Ramos (cell line): ENCODE results near the gene STKLD1.
"Not testable (repeated sequence)": the region's sequence is repeated elsewhere in the genome, so short reads cannot be mapped to it uniquely, and the experiment has no call there.

ENCODE experiments used
- in situ Hi-C: fragments of 300-500 bp; cut with MboI; formaldehyde crosslinking; loops from one replicate; pipeline ENCODE4 v1.14.3; 2022; ENCODE audit warnings: low sequenced_read_pairs; ENCODE audit not compliant: unreplicated experiment

Gene STKLD1

DNA sequence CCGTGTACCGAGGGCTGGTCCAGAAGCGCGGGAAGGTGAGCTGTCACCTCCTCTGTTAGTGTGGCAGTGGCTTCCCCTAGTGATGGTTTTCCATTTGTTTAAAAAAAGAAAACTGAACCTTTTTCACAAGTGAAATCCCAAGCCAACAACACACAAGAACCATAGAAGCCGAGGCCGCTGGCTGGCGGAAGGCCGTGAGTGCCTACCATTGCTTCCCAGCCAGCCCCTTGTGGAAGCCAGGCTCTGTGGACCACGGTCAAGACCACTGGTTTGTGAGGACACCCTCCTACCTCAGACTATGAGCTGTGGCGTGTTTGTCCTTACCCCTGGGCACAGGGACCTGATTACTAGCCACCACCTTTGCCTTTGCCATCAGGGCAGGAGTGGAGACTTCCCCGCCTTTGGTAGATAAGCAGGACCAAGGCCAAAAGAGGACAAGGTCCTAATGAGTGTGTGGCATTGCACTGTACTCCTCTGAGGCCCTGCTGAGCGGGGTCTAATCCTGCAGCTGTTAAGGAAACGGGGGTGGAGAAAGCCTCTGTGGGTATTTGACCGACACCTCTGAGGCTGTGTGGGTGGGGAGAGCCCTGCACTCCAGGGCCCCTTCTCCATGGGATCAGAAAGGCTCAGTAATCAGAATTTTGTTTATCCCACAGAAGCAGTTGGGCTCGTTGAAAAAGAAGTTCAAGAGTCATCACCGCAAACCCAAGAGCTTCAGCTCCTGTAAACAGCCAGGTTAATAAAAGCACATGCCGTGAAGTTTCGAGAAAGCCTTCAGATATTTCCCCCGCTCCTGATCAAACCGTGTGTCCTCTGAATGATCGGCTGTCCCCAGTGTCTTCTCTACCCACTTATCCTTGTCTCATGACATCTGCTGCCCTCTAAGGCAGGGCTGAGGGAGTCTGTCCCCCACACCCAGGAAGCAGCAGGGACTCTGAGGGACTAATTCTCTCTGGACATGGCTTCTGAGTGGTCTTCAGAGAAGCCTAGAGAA, 15.5 kb upstream of the STKLD1 start:
- in situ Hi-C loops: no loop called here

DNA sequence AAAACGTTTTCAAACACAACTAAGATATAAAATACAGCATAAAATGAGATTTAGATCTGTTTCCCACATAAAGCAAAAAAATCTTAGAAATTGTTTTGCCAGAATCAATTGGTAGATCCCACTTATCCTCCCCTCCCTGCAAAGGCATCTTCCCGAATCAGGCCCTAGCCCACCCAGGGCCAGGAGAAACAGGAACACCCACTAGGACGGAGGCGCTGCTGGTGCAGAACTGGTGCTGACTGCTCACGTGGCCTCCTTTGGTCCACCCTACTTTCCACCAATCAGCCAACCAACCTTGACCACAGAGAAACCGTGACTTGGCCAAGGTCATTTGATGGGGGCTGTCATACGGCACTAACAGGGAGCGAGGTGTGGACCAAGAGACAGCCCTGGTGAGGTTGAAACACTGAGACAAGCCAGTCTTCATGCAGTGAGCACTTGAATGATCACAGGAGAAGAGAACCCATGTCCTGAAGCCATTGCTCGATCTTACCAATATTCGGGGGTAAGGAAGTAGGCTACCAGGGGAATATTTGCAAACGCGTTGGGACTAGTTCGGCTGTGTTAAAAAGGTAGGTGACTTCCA, 14.6 kb upstream of the STKLD1 start:
- in situ Hi-C loops: no loop called here

GRCh38 chr9:133362359-133363044, 13.7 kb upstream of the STKLD1 start:
- in situ Hi-C loops: no loop called here

DNA sequence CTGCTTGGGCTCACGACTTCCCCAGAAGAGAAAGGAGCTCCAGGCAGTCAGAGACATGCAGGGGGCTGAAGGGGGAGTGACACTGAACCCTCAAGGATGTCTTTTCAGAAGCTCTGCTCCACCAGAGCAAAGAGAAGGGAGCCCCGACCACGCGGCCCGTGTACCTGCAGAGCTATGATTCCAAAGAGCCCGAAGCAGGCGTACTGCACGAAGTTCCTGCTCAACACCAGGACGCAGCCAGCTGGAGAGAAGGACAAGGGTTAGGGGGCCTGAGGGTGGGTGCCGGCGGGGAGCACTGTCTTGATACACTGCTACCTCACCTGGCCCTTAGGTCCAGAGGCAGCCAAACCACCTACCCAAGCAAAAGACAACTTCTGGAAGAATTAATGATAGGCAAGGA, 9.7 kb upstream of the STKLD1 start:
- in situ Hi-C loops: no loop called here

DNA sequence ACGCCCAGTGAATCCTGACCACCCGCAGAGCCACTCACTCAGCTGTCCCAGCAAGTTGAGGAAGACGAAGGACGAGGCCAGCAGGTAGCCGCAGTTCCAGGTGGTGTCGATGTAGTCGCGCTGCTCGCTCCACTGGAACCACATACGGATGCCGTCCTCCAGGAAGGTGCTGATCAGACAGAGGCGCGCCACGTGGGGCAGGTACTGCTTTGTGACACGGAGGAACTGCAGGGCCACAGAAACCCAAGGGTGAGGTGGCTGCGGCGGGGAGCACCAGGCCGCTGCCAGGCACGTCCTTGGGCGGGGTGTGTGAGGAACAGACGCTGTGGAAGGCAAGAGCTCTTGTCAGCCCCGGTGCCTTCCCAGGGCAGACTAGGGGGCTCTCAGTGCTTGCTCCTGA, 8.9 kb upstream of the STKLD1 start:
- in situ Hi-C loops: no loop called here

- in situ Hi-C loops: no loop called here
Observed at GRCh38 chr9:133367778-133368177, 8.4 kb upstream of the STKLD1 start.

DNA sequence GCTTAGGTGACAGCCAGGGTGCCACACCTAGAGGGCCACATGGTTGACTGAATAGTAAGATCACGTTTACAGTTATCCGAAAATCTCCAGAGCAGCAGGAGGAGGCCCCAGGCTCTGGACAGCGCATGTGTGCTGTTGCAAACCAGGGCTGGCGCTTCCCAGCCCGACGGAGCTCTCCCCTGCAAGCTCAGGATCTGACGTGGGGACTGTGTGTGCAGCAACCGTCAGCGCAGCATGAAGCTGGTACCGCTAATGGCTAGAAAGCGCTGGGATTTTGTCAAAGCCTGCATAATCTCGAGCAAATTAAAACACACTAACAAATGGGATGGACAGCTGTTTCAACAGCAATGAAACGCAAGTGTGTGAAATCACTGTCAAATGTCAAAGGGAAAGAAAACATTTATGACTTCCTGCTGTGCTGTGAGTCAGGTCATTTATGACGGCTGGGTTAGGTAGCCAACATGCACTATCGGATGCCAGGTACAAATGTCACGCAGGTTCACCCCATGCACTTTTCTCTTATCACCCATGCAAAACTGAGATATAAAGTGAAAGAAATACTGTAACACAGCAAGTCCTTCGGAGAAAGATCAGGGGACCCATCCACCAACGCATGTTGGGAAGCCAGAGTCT, 7.8 kb upstream of the STKLD1 start:
- in situ Hi-C loops: no loop called here

- in situ Hi-C loops: no loop called here
Observed at GRCh38 chr9:133369422-133369821, 6.7 kb upstream of the STKLD1 start.

DNA sequence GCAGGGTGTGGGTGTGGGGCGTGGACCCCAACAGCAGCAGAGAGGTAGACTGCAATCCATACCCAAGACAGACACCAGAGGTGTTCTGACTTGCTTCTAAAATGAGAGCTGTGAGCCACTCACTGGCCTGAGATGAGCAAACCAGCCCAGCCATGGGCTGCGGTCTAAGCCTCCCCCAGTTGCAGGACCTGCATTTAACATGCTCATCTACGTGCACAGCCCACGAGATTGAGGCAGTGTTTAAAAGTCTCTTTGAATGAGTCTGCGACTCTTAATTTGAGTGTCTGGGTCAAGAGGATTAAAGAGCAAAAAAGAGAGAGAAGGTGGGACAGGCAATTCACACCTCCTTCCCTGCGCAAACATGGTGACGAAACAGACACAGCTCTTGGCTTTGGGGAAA, 6.2 kb upstream of the STKLD1 start:
- in situ Hi-C loops: no loop called here

GRCh38 chr9:133370685-133371084, 5.5 kb upstream of the STKLD1 start:
- in situ Hi-C loops: no loop called here

- in situ Hi-C loops: no loop called here
Observed at GRCh38 chr9:133371261-133371711, 4.9 kb upstream of the STKLD1 start.

GRCh38 chr9:133372144-133372543, 4.0 kb upstream of the STKLD1 start:
- in situ Hi-C loops: no loop called here

DNA sequence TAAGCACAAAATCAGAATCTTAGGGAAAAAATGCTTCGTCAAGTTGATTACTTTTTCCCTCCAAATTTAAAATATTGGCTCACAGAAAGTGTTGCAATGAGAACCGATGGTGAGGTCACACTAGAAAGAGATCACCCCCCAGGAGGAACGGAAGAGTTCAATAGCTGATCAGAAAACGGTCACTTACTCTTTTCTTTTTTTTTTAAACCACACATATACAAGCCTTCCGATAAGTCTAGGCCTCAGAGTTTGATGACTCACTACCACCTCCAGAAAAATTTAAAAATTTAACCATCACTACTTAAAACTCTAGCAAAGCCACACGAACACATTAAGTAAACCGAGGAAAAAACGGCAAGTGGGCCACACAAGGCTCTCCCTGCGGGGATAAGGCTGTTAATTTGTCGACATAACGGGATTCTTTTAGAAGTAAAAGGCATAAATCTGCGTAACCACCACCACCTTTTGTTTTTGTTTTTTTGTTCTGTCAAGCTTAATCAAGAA, 1.5 kb upstream of the STKLD1 start:
- in situ Hi-C loops: no loop called here

- in situ Hi-C loops: no loop called here
Observed at GRCh38 chr9:133375116-133375723, 946 bp upstream of the STKLD1 start.

DNA sequence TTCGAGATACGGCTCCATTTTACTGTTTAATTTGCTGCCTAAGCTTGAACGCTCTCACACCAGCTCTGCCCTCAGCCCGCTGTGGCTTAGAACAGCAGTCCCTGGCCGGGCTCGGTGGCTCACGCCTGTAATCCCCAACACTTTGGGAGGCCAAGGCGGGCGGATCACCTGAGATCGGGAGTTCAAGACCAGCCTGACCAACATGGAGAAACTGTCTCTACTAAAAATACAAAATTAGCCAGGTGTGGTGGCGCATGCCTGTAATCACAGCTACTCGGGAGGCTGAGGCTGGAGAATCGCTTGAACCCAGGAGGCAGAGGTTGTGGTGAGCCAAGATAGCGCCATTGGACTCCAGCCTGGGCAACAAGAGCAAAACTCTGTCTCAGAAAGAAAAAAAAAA, 1.1 kb downstream of the STKLD1 start:
- in situ Hi-C loops: not testable (repeated sequence)

- in situ Hi-C loops: no loop called here
Observed at GRCh38 chr9:133377721-133378216, 1.6 kb downstream of the STKLD1 start.

DNA sequence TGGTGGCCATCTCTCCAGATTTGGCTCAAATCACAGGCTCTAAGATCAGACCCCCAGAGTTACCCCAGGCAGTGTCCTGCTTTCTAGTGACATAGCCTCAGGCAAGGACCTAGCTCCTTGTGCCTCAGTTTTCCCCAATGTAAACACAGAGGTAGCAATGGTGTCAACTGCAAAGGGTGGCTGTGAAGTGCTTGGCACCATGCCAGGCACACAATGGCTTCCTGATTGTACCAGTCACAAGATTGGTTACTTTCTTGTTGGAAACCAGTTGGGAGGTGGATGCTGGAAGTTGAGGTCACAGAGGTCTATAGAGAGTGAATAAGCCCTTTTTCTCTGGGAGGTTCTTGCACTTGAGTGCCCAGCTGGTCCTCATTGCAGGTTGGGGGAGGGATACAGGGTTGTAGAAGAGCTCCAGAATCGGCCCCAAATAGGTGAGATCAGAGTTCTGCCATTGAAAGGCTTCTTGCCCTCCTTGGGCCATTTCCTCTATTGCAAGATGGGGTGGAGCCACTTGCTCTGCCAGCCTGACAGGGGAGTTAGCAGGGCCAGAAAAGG, 2.3 kb downstream of the STKLD1 start:
- in situ Hi-C loops: no loop called here

DNA sequence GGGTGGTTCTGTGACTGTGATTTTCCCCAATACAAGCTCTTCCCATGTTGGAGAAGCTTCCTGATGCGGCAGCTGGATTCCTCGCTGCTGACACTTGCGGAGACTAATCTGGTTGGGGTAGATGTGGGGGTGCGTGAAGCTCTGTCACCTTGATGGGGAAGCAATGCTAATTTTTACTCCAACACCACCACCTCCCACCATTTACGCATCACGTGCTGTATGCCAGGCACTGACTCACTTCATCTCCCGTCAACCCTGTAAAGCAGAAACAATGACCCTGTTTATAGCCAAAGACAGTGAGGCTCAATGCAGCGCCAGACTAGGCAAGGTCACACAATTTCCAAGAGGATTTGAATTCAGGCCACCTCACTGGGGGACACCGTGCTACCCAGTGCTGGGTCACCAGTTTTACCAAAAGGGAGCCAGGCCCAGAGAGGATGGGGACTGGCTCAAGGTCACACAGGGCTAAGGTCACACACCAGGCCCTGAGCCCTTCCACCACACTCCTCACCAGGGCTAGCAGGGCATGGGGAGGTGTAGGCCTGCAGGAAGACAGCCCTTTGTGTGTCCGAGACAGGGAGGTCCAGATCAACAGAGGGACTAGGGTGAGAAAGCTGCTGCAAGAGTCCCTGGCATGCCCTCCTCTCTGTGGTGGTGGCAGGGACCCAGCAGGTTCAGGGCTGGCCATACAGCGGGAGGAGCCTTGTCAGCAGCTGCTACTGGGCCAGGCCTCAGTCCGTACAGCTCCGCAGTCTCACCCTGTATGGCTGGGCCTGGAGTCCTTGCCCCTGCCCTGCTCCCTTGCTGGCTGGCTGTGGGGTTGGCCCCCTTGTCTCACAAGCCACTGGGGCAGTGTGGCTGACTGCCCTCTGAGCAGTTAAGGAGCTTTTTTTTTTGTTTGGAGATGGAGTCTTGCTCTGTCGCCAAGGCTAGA, 3.3 kb downstream of the STKLD1 start:
- in situ Hi-C loops: no loop called here
